H1 (cell line): Measurements from ENCODE around the gene ARID2. TPM values are rescaled to one million over a fixed set of nuclear protein-coding genes. Genes with fewer than 3 reads are reported as not detected.

Source experiments
- CTCF ChIA-PET: fragments of 300-600 bp; sonication (Branson Sonifier 250); formaldehyde crosslinking; loops from one replicate; lab custom pipeline; 2021; ENCODE audit not compliant: partially characterized antibody; lab: Charles Lee
- POLR2A ChIA-PET: fragments of 300-600 bp; sonication (Branson Sonifier 250); formaldehyde crosslinking; loops from one replicate; lab custom pipeline; 2021; ENCODE audit warnings: inconsistent platforms; ENCODE audit not compliant: partially characterized antibody; lab: Charles Lee
- DNase-seq, 2 experiments: peaks; one replicate each; pipeline versions ENCODE4 v3.0.0 to v3.0.0-alpha.2; 2010 to 2022; ENCODE audit warnings: low spot score in 2 of 2, low read depth in 1 of 2, mixed read lengths in 1 of 2
- FAIRE-seq: peaks from 2 replicates; lab custom pipeline; 2011; peaks lifted over from hg19 to GRCh38; lab: Jason Lieb, UNC
- H2AFZ ChIP-seq: 2 replicates; pipeline ENCODE4 v1.8.1; 2012; ENCODE audit warnings: low read length, inconsistent platforms
- H2AK5ac ChIP-seq: 2 replicates; pipeline ENCODE4 v1.6.1; 2013; ENCODE audit warnings: low read depth, low read length
- H2BK120ac ChIP-seq: replicated peaks from 2 replicates; pipeline ENCODE3; 2013; ENCODE audit warnings: low read depth, low read length, inconsistent platforms
- H2BK12ac ChIP-seq: 2 replicates; pipeline ENCODE4 v1.6.1; 2013; ENCODE audit warnings: low read depth, low read length
- H2BK15ac ChIP-seq: 2 replicates; pipeline ENCODE4 v1.6.1; 2013; ENCODE audit warnings: low read length
- H2BK20ac ChIP-seq: 2 replicates; pipeline ENCODE4 v1.6.1; 2013; ENCODE audit warnings: low read length
- H2BK5ac ChIP-seq: 2 replicates; pipeline ENCODE4 v1.6.1; 2013; ENCODE audit warnings: low read depth, low read length
- H3K14ac ChIP-seq: 2 replicates; pipeline ENCODE4 v1.6.1; 2013; ENCODE audit warnings: inconsistent platforms; ENCODE audit not compliant: insufficient read length
- H3K18ac ChIP-seq: 2 replicates; pipeline ENCODE4 v1.6.1; 2013; ENCODE audit warnings: low read length; ENCODE audit errors: extremely low read depth
- H3K23ac ChIP-seq: 2 replicates; pipeline ENCODE4 v1.6.1; 2013; ENCODE audit warnings: inconsistent platforms; ENCODE audit not compliant: insufficient read length
- H3K23me2 ChIP-seq: 2 replicates; pipeline ENCODE4 v1.6.1; 2013; ENCODE audit warnings: low read depth, low read length
- H3K27ac ChIP-seq: 2 replicates; pipeline ENCODE4 v1.6.1; 2011; ENCODE audit warnings: low read depth, low read length, inconsistent platforms
- H3K27me3 ChIP-seq, 4 experiments: replicated peaks in 1 of 4; 1 replicate in 1 of 4; 2 replicates in 3 of 4; pipeline versions ENCODE4 v1.6.1 to v1.8.1; 2011 to 2013; ENCODE audit warnings: low read length in 3 of 4, mild to moderate bottlenecking in 3 of 4, inconsistent platforms in 2 of 4, mixed read lengths in 2 of 4, moderate library complexity in 1 of 4; ENCODE audit not compliant: control insufficient read depth in 3 of 4, insufficient read depth in 3 of 4; ENCODE audit errors: extremely low read depth in 1 of 4
- H3K36me3 ChIP-seq, 4 experiments: 2 replicates each; pipeline versions ENCODE4 v1.6.1 to v1.8.1; 2011 to 2013; ENCODE audit warnings: mild to moderate bottlenecking in 4 of 4, low read length in 3 of 4, moderate library complexity in 2 of 4, control low read depth in 1 of 4, inconsistent platforms in 1 of 4; ENCODE audit not compliant: insufficient read depth in 4 of 4, control insufficient read depth in 2 of 4
- H3K4ac ChIP-seq: replicated peaks from 2 replicates; pipeline ENCODE3; 2013; ENCODE audit warnings: low read length, low read depth, mixed read lengths, inconsistent platforms; ENCODE audit not compliant: insufficient read length
- H3K4me1 ChIP-seq, 4 experiments: replicated peaks in 1 of 4; 1 replicate in 1 of 4; 2 replicates in 3 of 4; pipeline versions ENCODE4 v1.6.1 to v1.8.1; 2011 to 2013; ENCODE audit warnings: low read length in 3 of 4, inconsistent platforms in 2 of 4, mixed read lengths in 1 of 4; ENCODE audit not compliant: insufficient read depth in 4 of 4, control insufficient read depth in 3 of 4
- H3K4me2 ChIP-seq, 2 experiments: 2 replicates each; pipeline versions ENCODE4 v1.6.1 to v1.8.1; 2011 to 2013; ENCODE audit warnings: low read depth in 2 of 2, low read length in 2 of 2, control low read depth in 1 of 2, inconsistent platforms in 1 of 2, mild to moderate bottlenecking in 1 of 2; ENCODE audit not compliant: insufficient read depth in 1 of 2
- H3K4me3 ChIP-seq, 4 experiments: fragments of 200-600, 300-600 bp in 1 of 4; sonication (generic), shearing (Covaris generic), sonication (Bioruptor Twin) in 1 of 4; 2 replicates each; pipeline versions ENCODE4 v1.5.1 to v1.8.1; 2011 to 2016; ENCODE audit warnings: low read length in 4 of 4, low read depth in 3 of 4, control low read depth in 2 of 4, inconsistent platforms in 2 of 4, mild to moderate bottlenecking in 2 of 4, mixed read lengths in 1 of 4, moderate library complexity in 1 of 4; ENCODE audit not compliant: insufficient read depth in 2 of 4; ENCODE audit errors: extremely low read depth in 1 of 4
- H3K56ac ChIP-seq: replicated peaks from 2 replicates; pipeline ENCODE3; 2013; ENCODE audit warnings: low read depth, mild to moderate bottlenecking, mixed read lengths, low read length, inconsistent platforms; ENCODE audit not compliant: insufficient read length
- H3K79me1 ChIP-seq: 2 replicates; pipeline ENCODE4 v1.6.1; 2013; ENCODE audit warnings: low read depth, low read length, control low read depth
- H3K79me2 ChIP-seq, 2 experiments: 2 replicates each; pipeline versions ENCODE4 v1.6.1 to v1.8.1; 2012 to 2013; ENCODE audit warnings: low read length in 2 of 2, mild to moderate bottlenecking in 2 of 2, inconsistent platforms in 1 of 2; ENCODE audit not compliant: insufficient read depth in 2 of 2, control insufficient read depth in 1 of 2
- H3K9ac ChIP-seq, 4 experiments: replicated peaks in 1 of 4; 1 replicate in 1 of 4; 2 replicates in 3 of 4; pipeline versions ENCODE4 v1.6.1 to v1.8.1; 2011 to 2013; ENCODE audit warnings: low read depth in 3 of 4, low read length in 3 of 4, control low read depth in 2 of 4, mild to moderate bottlenecking in 2 of 4, moderate library complexity in 2 of 4, inconsistent platforms in 1 of 4; ENCODE audit errors: extremely low read depth in 1 of 4
- H3K9me3 ChIP-seq, 2 experiments: 2 replicates each; pipeline versions ENCODE4 v1.6.1 to v1.8.1; 2012 to 2013; ENCODE audit warnings: mild to moderate bottlenecking in 2 of 2, moderate library complexity in 2 of 2, control low read depth in 1 of 2, inconsistent platforms in 1 of 2, low read depth in 1 of 2, low read length in 1 of 2, mixed read lengths in 1 of 2; ENCODE audit not compliant: insufficient read depth in 2 of 2
- H4K20me1 ChIP-seq, 2 experiments: replicated peaks in 1 of 2; 2 replicates each; pipeline versions ENCODE3 to v1.8.1; 2011 to 2013; ENCODE audit warnings: inconsistent platforms in 2 of 2, low read length in 2 of 2, mild to moderate bottlenecking in 1 of 2; ENCODE audit not compliant: insufficient read depth in 2 of 2, control insufficient read depth in 1 of 2
- H4K5ac ChIP-seq: 2 replicates; pipeline ENCODE4 v1.6.1; 2013; ENCODE audit warnings: low read length, low read depth, mixed read lengths, inconsistent platforms; ENCODE audit not compliant: insufficient read length
- H4K8ac ChIP-seq: 2 replicates; pipeline ENCODE4 v1.8.0; 2013; ENCODE audit warnings: mild to moderate bottlenecking, moderate library complexity, low read length, inconsistent platforms; ENCODE audit not compliant: insufficient read depth; ENCODE audit errors: extremely low read depth
- H4K91ac ChIP-seq: replicated peaks from 2 replicates; pipeline ENCODE3; 2013; ENCODE audit warnings: low read length, mixed read lengths, inconsistent platforms; ENCODE audit not compliant: insufficient read length
- BCL11A ChIP-seq, 2 experiments: IDR thresholded peaks; one replicate each; pipeline ENCODE4 v1.6.1; 2011; ENCODE audit warnings: low read depth in 2 of 2, low read length in 2 of 2, mild to moderate bottlenecking in 2 of 2
- NRF1 ChIP-seq: IDR thresholded peaks from 2 replicates; pipeline ENCODE4 v1.6.1; 2011; ENCODE audit warnings: mild to moderate bottlenecking, low read depth, low read length, improper control_type of control experiment
- WGBS, 2 experiments: shearing (Covaris generic) in 1 of 2; methylation state at CpG; one replicate each; pipeline versions ENCODE4 v1.1.6 to v1.1.7; 2013 to 2015; ENCODE audit warnings: low lambda C conversion rate in 2 of 2, mixed read lengths in 2 of 2, inconsistent platforms in 1 of 2, low coverage in 1 of 2, missing lambda C conversion rate in 1 of 2; ENCODE audit not compliant: insufficient replicate concordance in 2 of 2, insufficient coverage in 1 of 2, insufficient read length in 1 of 2; ENCODE audit errors: extremely low coverage in 1 of 2, missing lambda C conversion rate in 1 of 2; 5-methylcytosine and 5-hydroxymethylcytosine counted together
- polyA plus RNA-seq, 7 experiments: library from polyadenylated mRNA; depleted of rRNA in 3 of 7; stranded (reverse) in 5 of 7; unstranded in 2 of 7; fragments of >200 nt in 5 of 7; fragments of 200-250 nt in 2 of 7; gene quantifications; 1 replicate in 5 of 7; 2 replicates in 1 of 7; 4 replicates in 1 of 7; pipeline versions ENCODE4 v1.2.1 to v1.2.3, GENCODE V29; 2011 to 2013; ENCODE audit warnings: missing spikeins in 2 of 7, mixed read lengths in 2 of 7
- total RNA-seq: library from RNA; stranded (reverse); fragmentation: NEBNext Ultra II Directional; extraction: Animal tissue kit (Norgen Biotek cat#: 25700); gene quantifications from 2 replicates; pipeline ENCODE4 v1.2.1, GENCODE V29; 2021

ARID2 gene
- total and polyA plus RNA-seq, 2 of the 8 experiments (the other 6 are each of a cell fraction or from before 2014, with no cell fraction given), result 32.0 to 45.2 TPM

GRCh38 chr12:45785315-45785714 is 55.8 kb downstream of the ARID2 start:
- DNase-seq, result no peak
- Histone ChIP-seq H3K27ac (no peak overlapping the region), H3K9me3 (no peaks in the 10 kb centered on the region), H2BK15ac (no peak overlapping the region), H3K4me1 (peaks cover 0 to 4% (median 2%) of the 10 kb centered on the region in 4 experiments; a peak in 2 of 7 replicates), H4K20me1 (peaks cover 7% of the 10 kb centered on the region in 2 experiments), H2AFZ (no peak overlapping the region), H3K56ac (no peak overlapping the region)
- CTCF ChIA-PET, result no interaction called here
- TF ChIP-seq BCL11A (IDR thresholded peaks at IDR 0.05; ENCODE audit: low read depth in 2 of 2, low read length in 2 of 2), result no peak
- TF ChIP-seq NRF1, result no peak
- TF ChIP-seq, all 59 proteins: peak for 0
- Histone ChIP-seq H3K79me2 (peaks cover 0 to 86% of the 10 kb centered on the region in 2 experiments; a peak in 2 of 4 replicates), H4K91ac (no peak overlapping the region), H4K5ac (no peak overlapping the region), H3K4ac (no peak overlapping the region), H3K4me2 (no peak overlapping the region), H3K27me3 (no peaks in the 10 kb centered on the region), H3K36me3 (no peaks in the 10 kb centered on the region), H2BK20ac (no peak overlapping the region), H2BK12ac (no peak overlapping the region), H3K18ac (no peak overlapping the region), H2BK120ac (no peak overlapping the region), H3K23me2 (no peaks in the 10 kb centered on the region), H2BK5ac (no peak overlapping the region), H3K4me3 (no peak overlapping the region), H2AK5ac (no peak overlapping the region), H3K79me1 (peaks cover 2% of the 10 kb centered on the region; the same call in 1 of the 2 replicates), H3K9ac (no peak overlapping the region), H3K14ac (no peak overlapping the region), H4K8ac (no peak overlapping the region), H3K23ac (no peak overlapping the region)
- 81% methylated on average over 4 of the region's 4 CpGs; no CpG with 5 or more reads in 1 of the 2 experiments for WGBS, 2 experiments
- no peak for FAIRE-seq
- POLR2A ChIA-PET, result interaction anchor here (1.0 to 1.3 kb wide), 2 partner anchors 10 to 15 kb away, joined by 5 read pairs; no protein-coding TSS in a partner anchor
